CD4-positive, CD25-positive, alpha-beta regulatory T cell (primary cell): Measurements from ENCODE around the gene FOXP3. TPM values are rescaled to one million over a fixed set of nuclear protein-coding genes. Genes with fewer than 3 reads are reported as not detected.
A peak's percentile ranks its signal among the peaks of the same experiment; 100 is the strongest.

ENCODE experiments used
- ATAC-seq, 2 donors: fragments of 150-1000 bp; cut with Tn5 transposase; one replicate each; pipeline ENCODE4 v1.10.0; 2021; ENCODE audit warnings: low read depth in 2 of 2, moderate number of reproducible peaks in 2 of 2, moderate library complexity in 1 of 2
- DNase-seq, 3 donors: peaks; one replicate each; pipeline versions ENCODE4 v3.0.0 to v3.0.0-alpha.2; 2012 to 2022; ENCODE audit warnings: mixed read lengths in 1 of 3
- H3K27ac ChIP-seq: one replicate; pipeline ENCODE4 v1.7.0; 2013; ENCODE audit warnings: mild to moderate bottlenecking, low read length; ENCODE audit not compliant: insufficient read depth, poor library complexity, severe bottlenecking
- H3K27me3 ChIP-seq: one replicate; pipeline ENCODE4 v1.7.0; 2013; ENCODE audit warnings: low read length; ENCODE audit not compliant: control insufficient read depth, insufficient read depth
- H3K36me3 ChIP-seq: one replicate; pipeline ENCODE4 v1.7.0; 2013; ENCODE audit warnings: mild to moderate bottlenecking, low read length, moderate library complexity; ENCODE audit not compliant: control insufficient read depth, insufficient read depth
- H3K4me1 ChIP-seq: 2 replicates; pipeline ENCODE4 v1.7.0; 2013; ENCODE audit warnings: mild to moderate bottlenecking, low read length; ENCODE audit not compliant: insufficient read depth, control insufficient read depth, poor library complexity, severe bottlenecking
- H3K4me3 ChIP-seq: one replicate; pipeline ENCODE4 v1.7.0; 2013; ENCODE audit warnings: low read depth, mild to moderate bottlenecking, low read length, moderate library complexity
- H3K9me3 ChIP-seq, 2 experiments: 1 replicate in 1 of 2; 2 replicates in 1 of 2; pipeline ENCODE4 v1.7.0; 2013; ENCODE audit warnings: low read length in 2 of 2, mild to moderate bottlenecking in 1 of 2, moderate library complexity in 1 of 2; ENCODE audit not compliant: control insufficient read depth in 2 of 2
- H3K27ac Mint-ChIP-seq, 3 donors: one replicate each; pipeline ENCODE4 v1.8.0; 2020 to 2022; ENCODE audit warnings: mild to moderate bottlenecking in 3 of 3, mixed read lengths in 3 of 3, moderate library complexity in 2 of 3
- H3K27me3 Mint-ChIP-seq: one replicate; pipeline ENCODE4 v1.8.0; 2022; ENCODE audit warnings: mild to moderate bottlenecking, mixed read lengths
- H3K36me3 Mint-ChIP-seq: one replicate; pipeline ENCODE4 v1.8.0; 2020; ENCODE audit warnings: mixed read lengths
- H3K4me1 Mint-ChIP-seq, 4 donors: one replicate each; pipeline ENCODE4 v1.8.0; 2020 to 2022; ENCODE audit warnings: mixed read lengths in 4 of 4, mild to moderate bottlenecking in 1 of 4
- H3K4me3 Mint-ChIP-seq, 4 donors: one replicate each; pipeline ENCODE4 v1.8.0; 2020 to 2022; ENCODE audit warnings: mild to moderate bottlenecking in 4 of 4, mixed read lengths in 4 of 4, moderate library complexity in 3 of 4
- H3K9me3 Mint-ChIP-seq, 7 donors: one replicate each; pipeline ENCODE4 v1.8.0; 2020 to 2022; ENCODE audit warnings: mixed read lengths in 7 of 7, mild to moderate bottlenecking in 3 of 7, moderate library complexity in 2 of 7
- polyA plus RNA-seq, 4 donors: library from polyadenylated mRNA; unstranded; fragments of 300-500 nt; fragmentation: Illumina TruSeq; gene quantifications; one replicate each; pipeline ENCODE4 v1.2.3, GENCODE V29; 2021
- total RNA-seq: library from RNA; stranded (reverse); gene quantifications from one replicate; pipeline ENCODE4 v1.2.3, GENCODE V29; 2022

The FOXP3 gene
- total and polyA plus RNA-seq, 5 donors from 2014 or later: 154 to 198 (median 174) TPM

DNA sequence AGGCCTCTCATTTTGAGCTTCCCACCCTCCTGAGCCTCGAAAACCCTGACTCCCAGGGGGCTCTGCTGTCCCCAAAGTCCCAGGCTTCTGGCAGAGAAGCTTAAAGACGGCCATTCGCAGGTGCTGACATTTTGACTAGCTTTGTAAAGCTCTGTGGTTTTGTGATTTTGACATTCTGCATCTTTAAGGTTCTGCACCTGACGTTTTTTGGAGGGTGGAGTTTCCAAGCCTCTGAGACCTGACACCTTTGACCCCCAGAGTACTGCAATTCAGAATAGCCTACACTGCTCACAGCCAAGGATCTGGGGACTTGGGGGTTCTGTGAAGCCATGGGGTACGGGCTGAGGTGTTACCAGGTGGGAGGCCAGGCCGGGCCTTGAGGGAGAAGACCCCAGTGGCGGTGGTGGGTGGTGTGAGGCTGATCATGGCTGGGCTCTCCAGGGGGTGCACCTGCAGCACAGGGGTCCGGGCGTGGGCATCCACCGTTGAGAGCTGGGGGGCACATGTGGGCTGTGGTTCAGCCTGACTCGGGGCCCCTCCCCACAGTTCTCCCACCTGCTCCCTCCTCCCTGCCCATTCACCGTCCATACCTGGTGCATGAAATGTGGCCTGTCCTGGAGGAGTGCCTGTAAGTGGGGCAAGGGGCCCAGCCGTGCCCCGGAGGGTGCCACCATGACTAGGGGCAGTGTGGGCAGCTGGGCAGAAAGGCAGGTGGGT lies 7.3 kb downstream of the FOXP3 start:
- Histone ChIP-seq H3K27me3 (no peaks in the 10 kb centered on the region), H3K36me3 (peaks cover 37% of the 10 kb centered on the region), H3K9me3 (no peaks in the 10 kb centered on the region), H3K27ac (peak overlapping the region; percentile 81), H3K4me1 (peaks cover 73% of the 10 kb centered on the region), H3K4me3 (peak overlapping the region; percentile 6)
- peak overlapping the region; percentile 70 to 100 (median 80) for H3K4me3 Mint-ChIP-seq
- peak overlapping the region; percentile 48 to 97 (median 83) for H3K27ac Mint-ChIP-seq
- H3K27me3 Mint-ChIP-seq: no peaks in the 10 kb centered on the region
- peaks cover 0 to 67% (median 21%) of the 10 kb centered on the region in 4 donors for H3K4me1 Mint-ChIP-seq
- ATAC-seq (no peak), DNase-seq (peak in 1 of 3 donors; percentile 61)
- peaks cover 0 to 4% (median 0%) of the 10 kb centered on the region in 7 donors for H3K9me3 Mint-ChIP-seq
- peaks cover 38% of the 10 kb centered on the region for H3K36me3 Mint-ChIP-seq

DNA sequence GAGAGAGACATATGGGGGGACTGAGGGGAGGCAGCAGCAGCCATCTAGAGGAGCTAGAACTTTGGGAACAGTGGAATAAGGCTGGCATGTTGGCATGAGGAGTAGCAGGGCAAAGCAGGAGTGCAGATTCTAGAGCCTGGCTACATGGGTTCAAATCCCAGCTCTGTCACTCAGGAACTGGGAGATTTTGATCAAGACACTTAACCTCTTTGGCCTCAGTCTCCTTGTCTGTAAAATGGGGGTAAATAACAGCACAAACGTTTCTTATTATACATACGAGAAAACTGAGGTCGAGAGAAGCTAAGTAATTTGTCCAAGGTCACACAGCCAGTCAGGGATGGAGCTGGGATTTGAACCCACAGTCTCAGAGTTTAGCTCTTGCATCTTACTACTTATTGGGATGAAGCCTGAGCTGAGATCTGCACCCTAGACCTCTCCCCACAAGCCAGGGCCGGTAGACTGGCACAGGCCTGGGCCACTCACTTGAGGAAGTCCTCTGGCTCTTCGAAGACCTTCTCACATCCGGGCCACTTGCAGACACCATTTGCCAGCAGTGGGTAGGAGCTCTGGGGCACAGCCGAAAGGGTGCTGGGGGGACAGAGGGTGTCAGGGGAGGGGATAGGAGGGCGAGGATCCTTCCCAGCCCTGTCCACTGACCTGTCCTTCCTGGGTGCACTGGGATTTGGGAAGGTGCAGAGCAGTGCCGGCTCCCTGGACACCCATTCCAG lies 8.1 kb downstream of the FOXP3 start:
- Histone ChIP-seq H3K9me3 (no peaks in the 10 kb centered on the region), H3K27me3 (no peaks in the 10 kb centered on the region), H3K4me3 (no peak overlapping the region), H3K4me1 (peaks cover 73% of the 10 kb centered on the region), H3K27ac (peak overlapping the region; percentile 81), H3K36me3 (peaks cover 39% of the 10 kb centered on the region)
- DNase-seq: peak in 1 of 3 donors; percentile 57
- H3K4me1 Mint-ChIP-seq: peaks cover 0 to 72% (median 27%) of the 10 kb centered on the region in 4 donors
- ATAC-seq: no peak
- peak overlapping the region in 2 of 4 donors; percentile 43 to 100 for H3K4me3 Mint-ChIP-seq
- peaks cover 0 to 4% (median 0%) of the 10 kb centered on the region in 7 donors for H3K9me3 Mint-ChIP-seq
- peak overlapping the region; percentile 52 to 88 (median 85) for H3K27ac Mint-ChIP-seq
- H3K36me3 Mint-ChIP-seq: peaks cover 32% of the 10 kb centered on the region
- no peaks in the 10 kb centered on the region for H3K27me3 Mint-ChIP-seq

GRCh38 chrX:49254639-49255038 lies 9.9 kb downstream of the FOXP3 start:
- Mint-ChIP-seq H3K4me3 (peak overlapping the region in 1 of 4 donors; percentile 56), H3K27ac (peak overlapping the region in 1 of 3 donors; percentile 26), H3K9me3 (peaks cover 0 to 2% (median 0%) of the 10 kb centered on the region in 7 donors), H3K4me1 (peaks cover 0 to 79% (median 27%) of the 10 kb centered on the region in 4 donors), H3K27me3 (no peaks in the 10 kb centered on the region), H3K36me3 (peaks cover 27% of the 10 kb centered on the region)
- Histone ChIP-seq H3K27me3 (no peaks in the 10 kb centered on the region), H3K4me3 (no peak overlapping the region), H3K4me1 (peaks cover 76% of the 10 kb centered on the region), H3K27ac (peak overlapping the region; percentile 23), H3K36me3 (peaks cover 48% of the 10 kb centered on the region), H3K9me3 (no peaks in the 10 kb centered on the region)
- ATAC-seq (no peak), DNase-seq (peak in 1 of 3 donors; percentile 28)

DNA sequence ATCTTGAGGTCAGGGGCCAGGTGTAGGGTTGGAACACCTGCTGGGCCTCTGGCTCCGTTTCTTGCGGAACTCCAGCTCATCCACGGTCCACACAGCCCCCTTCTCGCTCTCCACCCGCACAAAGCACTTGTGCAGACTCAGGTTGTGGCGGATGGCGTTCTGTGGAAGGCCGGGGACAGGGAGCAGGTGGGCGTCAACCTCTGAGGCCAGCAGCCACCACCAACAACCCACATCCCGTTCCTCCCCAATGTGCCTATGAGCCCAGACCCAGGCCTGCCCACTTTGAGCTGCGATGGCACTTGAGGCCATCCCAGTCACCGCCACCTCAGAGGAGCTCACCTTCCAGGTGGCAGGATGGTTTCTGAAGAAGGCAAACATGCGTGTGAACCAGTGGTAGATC lies 13.2 kb downstream of the FOXP3 start:
- peak in 1 of 3 donors; percentile 73 for DNase-seq
- H3K27ac ChIP-seq: peak overlapping the region; percentile 66
- Mint-ChIP-seq H3K9me3 (peaks cover 0 to 2% (median 0%) of the 10 kb centered on the region in 7 donors), H3K27me3 (no peaks in the 10 kb centered on the region), H3K27ac (peak overlapping the region in 2 of 3 donors; percentile 90 to 93), H3K36me3 (peaks cover 14% of the 10 kb centered on the region), H3K4me3 (peak overlapping the region; percentile 41 to 96 (median 48)), H3K4me1 (peaks cover 0 to 70% (median 20%) of the 10 kb centered on the region in 4 donors)
- peaks cover 39% of the 10 kb centered on the region for H3K36me3 ChIP-seq
- ATAC-seq: no peak
- no peaks in the 10 kb centered on the region for H3K9me3 ChIP-seq
- H3K27me3 ChIP-seq: no peaks in the 10 kb centered on the region
- H3K4me3 ChIP-seq: no peak overlapping the region
- peaks cover 68% of the 10 kb centered on the region for H3K4me1 ChIP-seq

GRCh38 chrX:49250578-49250977 lies 13.9 kb downstream of the FOXP3 start:
- ATAC-seq (peak; percentile 39 to 56), DNase-seq (peak in 2 of 3 donors; percentile 44 to 69)
- H3K4me3 ChIP-seq: no peak overlapping the region
- peaks cover 0 to 70% (median 21%) of the 10 kb centered on the region in 4 donors for H3K4me1 Mint-ChIP-seq
- no peaks in the 10 kb centered on the region for H3K27me3 Mint-ChIP-seq
- peaks cover 0 to 2% (median 0%) of the 10 kb centered on the region in 7 donors for H3K9me3 Mint-ChIP-seq
- H3K36me3 ChIP-seq: peaks cover 34% of the 10 kb centered on the region
- no peaks in the 10 kb centered on the region for H3K9me3 ChIP-seq
- peak overlapping the region; percentile 66 for H3K27ac ChIP-seq
- H3K4me1 ChIP-seq: peaks cover 65% of the 10 kb centered on the region
- H3K36me3 Mint-ChIP-seq: peaks cover 14% of the 10 kb centered on the region
- H3K4me3 Mint-ChIP-seq: peak overlapping the region; percentile 53 to 96 (median 86)
- H3K27me3 ChIP-seq: no peaks in the 10 kb centered on the region
- H3K27ac Mint-ChIP-seq: peak overlapping the region; percentile 90 to 95 (median 93)

DNA sequence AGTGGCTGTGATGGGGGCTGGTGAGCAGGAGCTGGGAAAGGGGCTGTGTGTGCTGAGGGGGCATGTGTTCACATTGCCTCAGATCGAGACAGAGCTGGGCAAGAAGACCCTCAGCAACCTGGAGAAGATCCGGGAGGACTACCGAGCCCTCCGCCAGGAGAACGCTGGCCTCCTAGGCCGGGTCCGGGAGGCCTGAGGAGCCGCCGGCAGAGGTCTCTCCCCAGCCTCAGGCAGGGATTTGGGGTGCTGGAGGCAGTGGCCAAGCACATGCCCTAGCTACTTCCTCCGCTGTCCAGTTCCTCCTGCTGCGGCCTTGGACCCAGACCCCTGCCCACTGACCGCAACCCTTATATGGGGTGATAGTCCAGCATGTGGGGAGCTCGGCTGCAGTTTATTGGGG lies 14.4 kb downstream of the FOXP3 start:
- Mint-ChIP-seq H3K27ac (peak overlapping the region; percentile 90 to 95 (median 93)), H3K4me1 (peaks cover 0 to 67% (median 21%) of the 10 kb centered on the region in 4 donors), H3K36me3 (peaks cover 14% of the 10 kb centered on the region), H3K4me3 (peak overlapping the region in 3 of 4 donors; percentile 83 to 96 (median 89)), H3K9me3 (peaks cover 0 to 2% (median 0%) of the 10 kb centered on the region in 7 donors), H3K27me3 (no peaks in the 10 kb centered on the region)
- ATAC-seq: peak in 1 of 2 donors; percentile 2
- Histone ChIP-seq H3K4me3 (no peak overlapping the region), H3K27ac (peak overlapping the region; percentile 66), H3K9me3 (no peaks in the 10 kb centered on the region), H3K27me3 (no peaks in the 10 kb centered on the region), H3K36me3 (peaks cover 29% of the 10 kb centered on the region), H3K4me1 (peaks cover 65% of the 10 kb centered on the region)
- no peak for DNase-seq

- Histone ChIP-seq H3K4me1 (peaks cover 65% of the 10 kb centered on the region), H3K27me3 (no peaks in the 10 kb centered on the region), H3K27ac (peak overlapping the region; percentile 66), H3K9me3 (no peaks in the 10 kb centered on the region), H3K36me3 (peaks cover 28% of the 10 kb centered on the region), H3K4me3 (no peak overlapping the region)
- peaks cover 14% of the 10 kb centered on the region for H3K36me3 Mint-ChIP-seq
- peak in 1 of 3 donors; percentile 51 for DNase-seq
- H3K4me1 Mint-ChIP-seq: peaks cover 0 to 69% (median 21%) of the 10 kb centered on the region in 4 donors
- no peaks in the 10 kb centered on the region for H3K27me3 Mint-ChIP-seq
- H3K9me3 Mint-ChIP-seq: peaks cover 0 to 2% (median 0%) of the 10 kb centered on the region in 7 donors
- peak; percentile 2 to 3 for ATAC-seq
- H3K4me3 Mint-ChIP-seq: peak overlapping the region in 1 of 4 donors; percentile 60
- H3K27ac Mint-ChIP-seq: no peak overlapping the region
These were observed 14.9 kb downstream of the FOXP3 start for GRCh38 chrX:49249616-49250015.
